Keratinocyte (primary cell): ENCODE measurements around the gene GREM1. TPM values are rescaled to one million over a fixed set of nuclear protein-coding genes. Genes with fewer than 3 reads are reported as not detected.

Experiments
- DNase-seq: peaks from one replicate; pipeline ENCODE4 v3.0.0-alpha.2; 2011; ENCODE audit warnings: low read depth, missing footprints, low spot score
- FAIRE-seq: peaks from 2 replicates; lab custom pipeline; 2011; peaks lifted over from hg19 to GRCh38; lab: Jason Lieb, UNC
- H2AFZ ChIP-seq: 2 replicates; pipeline ENCODE4 v1.6.0; 2012; ENCODE audit warnings: low read length, control low read depth, inconsistent platforms; ENCODE audit not compliant: control insufficient read depth
- H3K27ac ChIP-seq: 2 replicates; pipeline ENCODE4 v1.5.1; 2011; ENCODE audit warnings: low read length; ENCODE audit not compliant: control insufficient read depth, insufficient read depth
- H3K27me3 ChIP-seq: 3 replicates; pipeline ENCODE4 v1.6.0; 2011; ENCODE audit warnings: low read length; ENCODE audit not compliant: control insufficient read depth, insufficient read depth; ENCODE audit errors: extremely low read depth
- H3K36me3 ChIP-seq, 2 experiments: 2 replicates in 1 of 2; 3 replicates in 1 of 2; pipeline ENCODE4 v1.5.1; 2011; ENCODE audit warnings: low read length in 2 of 2, mild to moderate bottlenecking in 1 of 2; ENCODE audit not compliant: control insufficient read depth in 2 of 2, insufficient read depth in 2 of 2; ENCODE audit errors: extremely low read depth in 1 of 2
- H3K4me1 ChIP-seq: 3 replicates; pipeline ENCODE4 v1.5.1; 2011; ENCODE audit warnings: low read length; ENCODE audit not compliant: control insufficient read depth, insufficient read depth; ENCODE audit errors: extremely low read depth
- H3K4me2 ChIP-seq: 3 replicates; pipeline ENCODE4 v1.6.0; 2011; ENCODE audit warnings: low read depth, low read length; ENCODE audit not compliant: control insufficient read depth, insufficient read depth; ENCODE audit errors: extremely low read depth
- H3K4me3 ChIP-seq, 3 experiments: fragments of 200-600 bp in 1 of 3; sonication (generic) in 1 of 3; 2 replicates in 2 of 3; 3 replicates in 1 of 3; pipeline ENCODE4 v1.5.1; 2011 to 2016; ENCODE audit warnings: low read length in 3 of 3, mild to moderate bottlenecking in 3 of 3, control low read depth in 2 of 3, inconsistent platforms in 1 of 3, low read depth in 1 of 3, mixed read lengths in 1 of 3, mixed run types in 1 of 3, moderate library complexity in 1 of 3; ENCODE audit not compliant: control insufficient read depth in 2 of 3, insufficient read depth in 2 of 3; ENCODE audit errors: extremely low read depth in 1 of 3
- H3K79me2 ChIP-seq: 2 replicates; pipeline ENCODE4 v1.6.0; 2012; ENCODE audit warnings: low read length; ENCODE audit not compliant: control insufficient read depth, insufficient read depth
- H3K9ac ChIP-seq: 3 replicates; pipeline ENCODE4 v1.6.0; 2011; ENCODE audit warnings: low read length; ENCODE audit not compliant: control insufficient read depth, insufficient read depth; ENCODE audit errors: extremely low read depth
- H3K9me1 ChIP-seq: 3 replicates; pipeline ENCODE4 v1.6.0; 2011; ENCODE audit warnings: low read length; ENCODE audit not compliant: control insufficient read depth, insufficient read depth; ENCODE audit errors: extremely low read depth
- H3K9me3 ChIP-seq: 2 replicates; pipeline ENCODE4 v1.5.1; 2012; ENCODE audit warnings: low read depth, low read length; ENCODE audit not compliant: control insufficient read depth
- H4K20me1 ChIP-seq: 3 replicates; pipeline ENCODE4 v1.6.0; 2011; ENCODE audit warnings: low read length; ENCODE audit not compliant: control insufficient read depth, insufficient read depth; ENCODE audit errors: extremely low read depth
- EZH2 ChIP-seq: IDR thresholded peaks from one replicate; pipeline ENCODE4 v1.6.1; 2012; ENCODE audit warnings: inconsistent platforms, mild to moderate bottlenecking, low read length, moderate library complexity
- dilution Hi-C: fragments of 300-500 bp; cut with MboI; formaldehyde crosslinking; loops from one replicate; pipeline ENCODE4 v1.7.0; 2020; ENCODE audit warnings: low sequenced_read_pairs; ENCODE audit not compliant: extremely low pct_ligation_motif_present
- polyA plus RNA-seq, 5 experiments: library from polyadenylated mRNA; depleted of rRNA in 3 of 5; stranded (reverse) in 3 of 5; stranded (forward) in 1 of 5; unstranded in 1 of 5; fragments of >200 nt; gene quantifications; 1 replicate in 1 of 5; 2 replicates in 3 of 5; 3 replicates in 1 of 5; pipeline versions ENCODE4 v1.2.1 to v1.2.3, GENCODE V29; 2011 to 2012; ENCODE audit warnings: missing spikeins in 2 of 5, low read depth in 1 of 5, low replicate concordance in 1 of 5
- TF ChIP-seq, protein P1 (sequence below), 3 experiments: IDR thresholded peaks in 1 of 3; conservative IDR thresholded peaks in 1 of 3; optimal IDR thresholded peaks in 1 of 3; 2 replicates in 2 of 3; 3 replicates in 1 of 3; pipeline versions ENCODE3 to v1.5.1; 2011; ENCODE audit warnings: low read length in 3 of 3, mild to moderate bottlenecking in 3 of 3, moderate library complexity in 2 of 3, control low read depth in 1 of 3, inconsistent platforms in 1 of 3; ENCODE audit not compliant: insufficient read depth in 2 of 3; ENCODE audit errors: extremely low read depth in 1 of 3

Gene GREM1
- polyA plus RNA-seq, 1 donor (not counting 4 experiments of a cell fraction or from before 2014, with no cell fraction given), result 0.04 TPM

DNA sequence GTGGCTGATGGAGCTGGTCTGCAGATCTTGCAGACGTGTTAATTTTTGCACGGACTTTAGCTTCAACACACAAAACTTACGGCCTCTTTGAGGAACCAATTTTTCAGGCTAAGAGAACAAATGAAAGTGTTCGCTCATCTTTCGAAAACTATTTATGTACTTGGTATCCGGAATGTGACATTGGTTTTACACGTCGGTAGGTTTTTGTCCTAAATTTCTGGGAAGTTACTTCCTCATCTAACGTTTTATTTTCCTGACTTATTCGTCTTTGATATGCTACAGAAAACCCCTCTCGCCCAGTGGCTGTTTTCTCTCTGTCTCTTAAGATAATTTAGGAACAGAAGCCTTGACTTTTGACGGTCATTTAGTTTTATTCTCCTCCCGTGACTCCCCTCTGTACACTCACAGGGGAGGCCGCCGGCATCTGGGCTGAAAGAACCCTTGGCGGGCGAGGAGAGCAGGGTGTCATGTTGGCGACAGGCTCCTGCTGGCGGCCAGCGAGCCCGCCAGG lies 834 bp upstream of the GREM1 start:
- H3K27ac ChIP-seq, result no peak overlapping the region
- peaks cover 9% of the 10 kb centered on the region for H3K4me1 ChIP-seq
- peaks cover 66% of the 10 kb centered on the region for H3K27me3 ChIP-seq
- H3K9me3 ChIP-seq, result no peaks in the 10 kb centered on the region
- DNase-seq, result no peak
- H3K79me2 ChIP-seq, result no peaks in the 10 kb centered on the region
- no peaks in the 10 kb centered on the region for H4K20me1 ChIP-seq
- peak; percentile 59 for FAIRE-seq
- no peaks in the 10 kb centered on the region for H3K36me3 ChIP-seq
- no peak overlapping the region for H3K9ac ChIP-seq
- no peaks in the 10 kb centered on the region for H3K9me1 ChIP-seq
- dilution Hi-C loops, result no loop called here
- H2AFZ ChIP-seq, result no peak overlapping the region
- H3K4me2 ChIP-seq, result peak overlapping the region; percentile 38
- H3K4me3 ChIP-seq, result peak overlapping the region in 1 of 3 experiments; percentile 13
- TF ChIP-seq EZH2, result peak; percentile 92
- TF ChIP-seq, protein P1, sequence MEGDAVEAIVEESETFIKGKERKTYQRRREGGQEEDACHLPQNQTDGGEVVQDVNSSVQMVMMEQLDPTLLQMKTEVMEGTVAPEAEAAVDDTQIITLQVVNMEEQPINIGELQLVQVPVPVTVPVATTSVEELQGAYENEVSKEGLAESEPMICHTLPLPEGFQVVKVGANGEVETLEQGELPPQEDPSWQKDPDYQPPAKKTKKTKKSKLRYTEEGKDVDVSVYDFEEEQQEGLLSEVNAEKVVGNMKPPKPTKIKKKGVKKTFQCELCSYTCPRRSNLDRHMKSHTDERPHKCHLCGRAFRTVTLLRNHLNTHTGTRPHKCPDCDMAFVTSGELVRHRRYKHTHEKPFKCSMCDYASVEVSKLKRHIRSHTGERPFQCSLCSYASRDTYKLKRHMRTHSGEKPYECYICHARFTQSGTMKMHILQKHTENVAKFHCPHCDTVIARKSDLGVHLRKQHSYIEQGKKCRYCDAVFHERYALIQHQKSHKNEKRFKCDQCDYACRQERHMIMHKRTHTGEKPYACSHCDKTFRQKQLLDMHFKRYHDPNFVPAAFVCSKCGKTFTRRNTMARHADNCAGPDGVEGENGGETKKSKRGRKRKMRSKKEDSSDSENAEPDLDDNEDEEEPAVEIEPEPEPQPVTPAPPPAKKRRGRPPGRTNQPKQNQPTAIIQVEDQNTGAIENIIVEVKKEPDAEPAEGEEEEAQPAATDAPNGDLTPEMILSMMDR (optimal IDR thresholded peaks at IDR 0.05 in 1 of 3, IDR thresholded peaks at IDR 0.05 in 1 of 3, conservative IDR thresholded peaks at IDR 0.05 in 1 of 3; ENCODE audit: extremely low read depth in 1 of 3, insufficient read depth in 2 of 3, low read length in 3 of 3), result no peak

GRCh38 chr15:32718227-32718820 lies 520 bp downstream of the GREM1 start:
- Histone ChIP-seq H2AFZ (no peak overlapping the region), H3K36me3 (no peaks in the 10 kb centered on the region), H3K4me1 (peaks cover 9% of the 10 kb centered on the region), H3K27ac (no peak overlapping the region), H3K9ac (no peak overlapping the region), H3K9me1 (no peaks in the 10 kb centered on the region), H3K9me3 (no peaks in the 10 kb centered on the region), H3K79me2 (no peaks in the 10 kb centered on the region), H3K4me2 (peak overlapping the region; percentile 78), H3K4me3 (peak overlapping the region in 1 of 3 experiments; percentile 53), H3K27me3 (peaks cover 66% of the 10 kb centered on the region), H4K20me1 (no peaks in the 10 kb centered on the region)
- FAIRE-seq (no peak), DNase-seq (no peak)
- TF ChIP-seq, protein P1 (optimal IDR thresholded peaks at IDR 0.05 in 1 of 3, IDR thresholded peaks at IDR 0.05 in 1 of 3, conservative IDR thresholded peaks at IDR 0.05 in 1 of 3; ENCODE audit: extremely low read depth in 1 of 3, insufficient read depth in 2 of 3, low read length in 3 of 3), result no peak
- TF ChIP-seq EZH2, result peak; percentile 97
- dilution Hi-C loops, result no loop called here
